Measurements from ENCODE around the gene PAK6. TPM values are rescaled to one million over a fixed set of nuclear protein-coding genes. Genes with fewer than 3 reads are reported as not detected.
A peak's percentile ranks its signal among the peaks of the same experiment; 100 is the strongest.

Gene PAK6
- total RNA-seq, 1 donor from 2014 or later, result 19.9 TPM

DNA sequence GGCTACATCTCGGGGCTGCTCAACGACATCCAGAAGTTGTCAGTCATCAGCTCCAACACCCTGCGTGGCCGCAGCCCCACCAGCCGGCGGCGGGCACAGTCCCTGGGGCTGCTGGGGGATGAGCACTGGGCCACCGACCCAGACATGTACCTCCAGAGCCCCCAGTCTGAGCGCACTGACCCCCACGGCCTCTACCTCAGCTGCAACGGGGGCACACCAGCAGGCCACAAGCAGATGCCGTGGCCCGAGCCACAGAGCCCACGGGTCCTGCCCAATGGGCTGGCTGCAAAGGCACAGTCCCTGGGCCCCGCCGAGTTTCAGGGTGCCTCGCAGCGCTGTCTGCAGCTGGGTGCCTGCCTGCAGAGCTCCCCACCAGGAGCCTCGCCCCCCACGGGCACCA lies 27.0 kb downstream of the PAK6 start:
- TF ChIP-seq POLR2A (IDR thresholded peaks at IDR 0.05) (no peak), POLR2AphosphoS5 (IDR thresholded peaks at IDR 0.05; ENCODE audit: insufficient read depth in 1 of 2, low read depth in 1 of 2) (no peak)
- TF ChIP-seq, protein P1, sequence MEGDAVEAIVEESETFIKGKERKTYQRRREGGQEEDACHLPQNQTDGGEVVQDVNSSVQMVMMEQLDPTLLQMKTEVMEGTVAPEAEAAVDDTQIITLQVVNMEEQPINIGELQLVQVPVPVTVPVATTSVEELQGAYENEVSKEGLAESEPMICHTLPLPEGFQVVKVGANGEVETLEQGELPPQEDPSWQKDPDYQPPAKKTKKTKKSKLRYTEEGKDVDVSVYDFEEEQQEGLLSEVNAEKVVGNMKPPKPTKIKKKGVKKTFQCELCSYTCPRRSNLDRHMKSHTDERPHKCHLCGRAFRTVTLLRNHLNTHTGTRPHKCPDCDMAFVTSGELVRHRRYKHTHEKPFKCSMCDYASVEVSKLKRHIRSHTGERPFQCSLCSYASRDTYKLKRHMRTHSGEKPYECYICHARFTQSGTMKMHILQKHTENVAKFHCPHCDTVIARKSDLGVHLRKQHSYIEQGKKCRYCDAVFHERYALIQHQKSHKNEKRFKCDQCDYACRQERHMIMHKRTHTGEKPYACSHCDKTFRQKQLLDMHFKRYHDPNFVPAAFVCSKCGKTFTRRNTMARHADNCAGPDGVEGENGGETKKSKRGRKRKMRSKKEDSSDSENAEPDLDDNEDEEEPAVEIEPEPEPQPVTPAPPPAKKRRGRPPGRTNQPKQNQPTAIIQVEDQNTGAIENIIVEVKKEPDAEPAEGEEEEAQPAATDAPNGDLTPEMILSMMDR (IDR thresholded peaks at IDR 0.05), result no peak
- H3K27ac ChIP-seq, result peak overlapping the region; percentile 87
- H3K27me3 ChIP-seq, result no peaks in the 10 kb centered on the region
- DNase-seq (ENCODE audit: extremely low spot score in 2 of 2), result no peak
- H3K4me3 ChIP-seq, result no peak overlapping the region
- no peaks in the 10 kb centered on the region for H3K36me3 ChIP-seq
- H3K4me1 ChIP-seq, result peaks cover 44% of the 10 kb centered on the region
- intact Hi-C loops (cut with DNase I), result no loop called here
- H3K9me3 ChIP-seq, result no peaks in the 10 kb centered on the region

DNA sequence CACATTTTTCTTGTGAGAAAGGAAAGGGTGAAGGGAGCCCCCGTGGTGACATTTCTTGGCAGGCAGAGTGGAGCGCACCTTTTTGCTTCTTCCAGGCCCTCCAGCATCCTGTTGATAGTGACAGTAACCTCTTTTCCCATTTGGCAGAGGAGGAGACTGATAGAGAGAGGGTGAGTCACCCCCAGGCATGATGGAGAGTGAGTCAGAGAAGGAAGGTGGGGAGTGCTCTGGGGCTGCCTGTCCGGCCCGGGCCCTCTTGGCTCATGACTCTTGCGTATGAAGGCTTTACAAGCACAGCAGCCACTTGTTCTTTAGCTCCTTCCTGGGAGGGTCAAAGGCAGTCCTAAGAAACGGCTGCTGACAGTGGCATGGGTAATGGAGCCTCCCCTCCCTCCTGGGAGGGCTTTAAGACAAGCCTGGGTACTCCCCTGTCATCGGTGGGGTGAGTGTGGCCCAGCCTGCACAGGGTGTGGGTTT lies 28.0 kb downstream of the PAK6 start:
- Histone ChIP-seq H3K4me3 (no peak overlapping the region), H3K4me1 (peaks cover 44% of the 10 kb centered on the region), H3K27me3 (no peaks in the 10 kb centered on the region), H3K27ac (peak overlapping the region; percentile 87), H3K9me3 (no peaks in the 10 kb centered on the region), H3K36me3 (no peaks in the 10 kb centered on the region)
- TF ChIP-seq, protein P1 (IDR thresholded peaks at IDR 0.05), result no peak
- peak; percentile 75 to 97 for TF ChIP-seq POLR2AphosphoS5 (IDR thresholded peaks at IDR 0.05; ENCODE audit: insufficient read depth in 1 of 2, low read depth in 1 of 2)
- peak in 1 of 2 donors; percentile 97 for DNase-seq (ENCODE audit: extremely low spot score in 2 of 2)
- intact Hi-C loops (cut with DNase I), result no loop called here

DNA sequence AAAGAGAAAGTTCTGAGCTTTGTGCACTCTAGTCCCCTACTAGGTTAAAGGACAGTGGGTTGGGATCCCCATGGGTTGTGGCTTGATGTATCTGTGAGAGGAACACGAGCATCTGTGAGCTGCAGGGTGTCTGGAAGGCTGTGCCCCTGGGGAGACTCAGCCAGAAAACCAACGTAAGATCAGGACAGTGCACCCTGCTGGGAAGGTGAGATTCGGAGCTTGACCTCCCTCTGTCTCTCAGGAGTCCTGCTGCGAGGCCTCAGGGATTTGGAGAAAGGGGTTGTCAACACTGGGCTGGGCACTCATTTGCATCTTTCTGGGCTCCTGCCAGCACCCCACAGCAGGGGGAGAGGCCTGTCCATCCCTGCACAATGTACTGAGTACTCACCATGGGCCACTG lies 28.8 kb downstream of the PAK6 start:
- H3K36me3 ChIP-seq, result no peaks in the 10 kb centered on the region
- H3K27ac ChIP-seq, result peak overlapping the region; percentile 87
- intact Hi-C loops (cut with DNase I), result no loop called here

DNA sequence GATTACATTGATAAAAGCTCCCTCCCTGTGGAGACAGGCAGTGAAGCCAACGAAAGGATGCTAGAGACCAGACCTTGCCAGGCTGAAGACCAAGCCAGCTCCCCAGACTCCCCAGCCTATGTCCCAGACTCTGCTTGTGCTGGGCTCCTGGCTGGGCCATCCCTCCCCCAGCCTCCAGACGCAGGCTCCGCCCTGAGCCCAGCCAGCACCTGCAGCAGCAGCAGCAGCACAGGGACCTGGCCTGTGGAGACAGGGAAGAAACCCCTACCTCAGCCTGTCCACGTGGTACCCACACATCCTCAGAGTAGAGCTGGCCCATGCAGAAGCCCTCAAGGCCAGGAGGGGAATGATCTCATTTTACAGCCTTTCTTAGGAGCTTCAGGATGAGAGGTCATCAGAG lies 30.7 kb downstream of the PAK6 start:
- Histone ChIP-seq H3K27me3 (no peaks in the 10 kb centered on the region), H3K4me1 (peaks cover 29% of the 10 kb centered on the region), H3K27ac (no peak overlapping the region), H3K36me3 (no peaks in the 10 kb centered on the region), H3K4me3 (no peak overlapping the region), H3K9me3 (no peaks in the 10 kb centered on the region)
- intact Hi-C loops (cut with DNase I), result loop anchor here (5.0 kb wide), 2 partner anchors 52 to 222 kb away; no protein-coding TSS in a partner anchor
- no peak for DNase-seq (ENCODE audit: extremely low spot score in 2 of 2)
- no peak for TF ChIP-seq POLR2AphosphoS5 (IDR thresholded peaks at IDR 0.05; ENCODE audit: insufficient read depth in 1 of 2, low read depth in 1 of 2)

More for the DNA sequence above, 28.8 kb downstream of the PAK6 start:
- Histone ChIP-seq H3K9me3 (no peaks in the 10 kb centered on the region), H3K4me1 (peaks cover 41% of the 10 kb centered on the region), H3K4me3 (no peak overlapping the region), H3K27me3 (no peaks in the 10 kb centered on the region)
- TF ChIP-seq POLR2A (IDR thresholded peaks at IDR 0.05), result no peak
- no peak for TF ChIP-seq POLR2AphosphoS5 (IDR thresholded peaks at IDR 0.05; ENCODE audit: insufficient read depth in 1 of 2, low read depth in 1 of 2)
- TF ChIP-seq, protein P1 (IDR thresholded peaks at IDR 0.05), result no peak
- DNase-seq (ENCODE audit: extremely low spot score in 2 of 2), result no peak

DNA sequence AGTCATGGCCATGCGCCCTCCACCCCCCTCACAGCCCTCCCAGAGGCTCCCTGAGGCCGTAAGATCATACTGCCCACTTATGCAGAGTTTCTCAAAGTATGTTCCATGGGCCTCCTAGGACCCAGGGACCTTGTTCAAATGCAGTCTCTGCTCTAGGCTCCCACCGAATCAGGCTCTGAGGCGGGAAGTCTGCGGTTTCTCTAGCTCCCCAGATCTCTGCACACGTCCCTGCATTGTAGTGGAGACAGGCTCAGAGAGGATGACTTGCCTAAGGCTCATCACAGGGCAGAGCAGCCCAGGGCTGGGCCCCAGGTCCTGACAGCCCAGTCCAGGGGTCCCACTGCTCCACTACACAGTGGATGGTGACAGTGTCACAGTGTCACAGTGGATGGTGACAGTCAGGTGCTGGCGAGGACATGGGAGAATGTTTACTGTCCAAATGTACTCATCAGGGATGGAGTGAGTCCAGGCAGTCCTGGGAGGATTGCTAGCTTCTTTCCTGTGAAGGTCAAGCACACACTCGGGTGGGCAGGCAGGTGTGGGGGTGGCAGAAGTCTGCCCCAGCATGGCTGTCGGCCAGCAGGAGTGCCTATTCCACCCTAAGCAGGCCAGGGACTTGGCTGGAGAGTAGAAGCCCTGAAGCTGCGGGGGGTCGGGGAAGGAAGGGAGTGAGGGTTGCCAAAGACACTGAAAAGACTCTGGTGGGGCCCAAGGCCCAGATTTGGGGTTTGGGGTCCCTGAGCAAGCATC lies 31.6 kb downstream of the PAK6 start:
- no peaks in the 10 kb centered on the region for H3K9me3 ChIP-seq
- H3K27ac ChIP-seq, result no peak overlapping the region
- TF ChIP-seq, protein P1 (IDR thresholded peaks at IDR 0.05), result no peak
- TF ChIP-seq POLR2AphosphoS5 (IDR thresholded peaks at IDR 0.05; ENCODE audit: insufficient read depth in 1 of 2, low read depth in 1 of 2) (no peak), POLR2A (IDR thresholded peaks at IDR 0.05) (no peak)
- no peak overlapping the region for H3K4me3 ChIP-seq
- DNase-seq (ENCODE audit: extremely low spot score in 2 of 2), result no peak
- H3K4me1 ChIP-seq, result peaks cover 21% of the 10 kb centered on the region
- intact Hi-C loops (cut with DNase I), result loop anchor here (5.0 kb wide), 2 partner anchors 53 to 223 kb away; no protein-coding TSS in a partner anchor
- no peaks in the 10 kb centered on the region for H3K27me3 ChIP-seq
- no peaks in the 10 kb centered on the region for H3K36me3 ChIP-seq

Measured in vagina (tissue), 2 donors.